PC-3 (cell line): ENCODE measurements around the gene RAB6D. TPM values are rescaled to one million over a fixed set of nuclear protein-coding genes. Genes with fewer than 3 reads are reported as not detected.
"Not testable (repeated sequence)": the region's sequence is repeated elsewhere in the genome, so short reads cannot be mapped to it uniquely, and the experiment has no call there.

ENCODE experiments used
- ATAC-seq: fragments of 200-7000 bp; cut with Tn5 transposase; 2 replicates; pipeline ENCODE4 v1.9.1; 2020; ENCODE audit warnings: mild to moderate bottlenecking, moderate library complexity
- BruUV-seq: library from RNA; stranded (reverse); fragments of 400-500 nt; replicated peaks from 2 replicates; lab custom pipeline; 2021; lab: Mats Ljungman, UMichigan
- CTCF ChIA-PET: fragments of 300-600 bp; sonication (Branson Sonifier 250); formaldehyde crosslinking; loops from one replicate; lab custom pipeline; 2022; ENCODE audit warnings: antibody characterized with exemption; lab: Charles Lee
- POLR2A ChIA-PET: fragments of 300-600 bp; sonication (Branson Sonifier 250); formaldehyde crosslinking; loops from one replicate; lab custom pipeline; 2022; ENCODE audit warnings: antibody characterized with exemption; ENCODE audit not compliant: unreplicated experiment; lab: Charles Lee
- DNase-seq: peaks from one replicate; pipeline ENCODE4 v3.0.0-alpha.2; 2015
- H2AFZ ChIP-seq: fragments of 300-600 bp; sonication (generic); 2 replicates; pipeline ENCODE4 v1.6.0; 2016; ENCODE audit warnings: antibody characterized with exemption, low read length
- H3F3A ChIP-seq: fragments of 300-600 bp; sonication (generic); one replicate; pipeline ENCODE4 v1.6.0; 2017; ENCODE audit warnings: antibody characterized with exemption, low read length, control low read depth, mild to moderate bottlenecking; ENCODE audit not compliant: unreplicated experiment
- H3K27ac ChIP-seq: fragments of 300-600 bp; sonication (generic); 2 replicates; pipeline ENCODE4 v1.5.1; 2016; ENCODE audit warnings: mild to moderate bottlenecking, low read length
- H3K27me3 ChIP-seq: fragments of 300-600 bp; sonication (generic); 2 replicates; pipeline ENCODE4 v1.6.1; 2016; ENCODE audit warnings: low read length, mixed read lengths
- H3K36me3 ChIP-seq: fragments of 300-600 bp; sonication (generic); 2 replicates; pipeline ENCODE4 v1.6.1; 2016; ENCODE audit warnings: low read depth, mixed run types, low read length, mixed read lengths
- H3K4me1 ChIP-seq: fragments of 300-600 bp; sonication (generic); 2 replicates; pipeline ENCODE4 v1.5.1; 2016; ENCODE audit warnings: low read length; ENCODE audit not compliant: insufficient read depth
- H3K4me2 ChIP-seq: fragments of 300-600 bp; sonication (generic); 2 replicates; pipeline ENCODE4 v1.6.0; 2016; ENCODE audit warnings: low read length
- H3K4me3 ChIP-seq: fragments of 300-600 bp; sonication (generic); 2 replicates; pipeline ENCODE4 v1.5.1; 2016; ENCODE audit warnings: mild to moderate bottlenecking, low read length, mixed read lengths
- H3K79me2 ChIP-seq: fragments of 300-600 bp; sonication (generic); 2 replicates; pipeline ENCODE4 v1.6.1; 2017; ENCODE audit warnings: low read length, mixed read lengths
- H3K9ac ChIP-seq: fragments of 300-600 bp; sonication (generic); 2 replicates; pipeline ENCODE4 v1.6.0; 2016; ENCODE audit warnings: mild to moderate bottlenecking, low read length
- H3K9me2 ChIP-seq: fragments of 300-600 bp; sonication (generic); replicated peaks from 2 replicates; pipeline ENCODE4 v1.6.1; 2016; ENCODE audit warnings: mixed run types, low read length, mixed read lengths
- H3K9me3 ChIP-seq: fragments of 300-600 bp; sonication (generic); 2 replicates; pipeline ENCODE4 v1.6.1; 2016; ENCODE audit warnings: low read length, mixed read lengths
- H4K20me1 ChIP-seq: fragments of 300-600 bp; sonication (generic); 2 replicates; pipeline ENCODE4 v1.6.1; 2016; ENCODE audit warnings: low read length, mixed read lengths
- intact Hi-C: fragments of 100-400 bp; cut with micrococcal nuclease; formaldehyde crosslinking; loops from 2 replicates; pipeline ENCODE4 v1.9.0; 2023
- total RNA-seq: library from RNA; depleted of rRNA; stranded (reverse); fragments of >200 nt; gene quantifications from 2 replicates; pipeline ENCODE4 v1.2.3, GENCODE V29; 2014; rRNA removed

Gene RAB6D
- total RNA-seq, 1 experiment from 2014 or later, result not detected

DNA sequence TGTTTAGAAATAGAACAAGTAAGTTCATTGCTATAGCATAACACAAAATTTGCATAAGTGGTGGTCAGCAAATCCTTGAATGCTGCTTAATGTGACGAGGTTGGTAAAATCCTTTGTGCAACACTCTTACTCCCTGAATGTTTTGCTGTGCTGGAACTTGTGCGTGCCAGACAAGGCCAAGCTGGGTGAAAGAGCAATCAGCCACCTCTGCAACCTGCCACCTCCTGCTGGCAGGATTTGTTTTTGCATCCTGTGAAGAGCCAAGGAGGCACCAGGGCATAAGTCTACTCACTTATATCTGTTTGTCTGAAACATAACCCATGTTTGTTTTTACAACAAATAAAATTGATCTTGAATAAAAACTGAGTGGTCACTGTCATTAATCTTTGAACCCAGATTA, 53.0 kb downstream of the RAB6D start:
- H3K9ac ChIP-seq, ATAC-seq, intact Hi-C loops, H3K36me3 ChIP-seq, H3K4me1 ChIP-seq, H3K27ac ChIP-seq, DNase-seq, BruUV-seq, POLR2A ChIA-PET, H3K4me2 ChIP-seq, H3K27me3 ChIP-seq, CTCF ChIA-PET, H3K4me3 ChIP-seq, H3K9me2 ChIP-seq, H3K79me2 ChIP-seq, H4K20me1 ChIP-seq, H2AFZ ChIP-seq, H3F3A ChIP-seq, H3K9me3 ChIP-seq: not testable (repeated sequence)

Other genes with a start within 250 kb of the RAB6D start
- gene POTEE, start 154.6 kb downstream of the RAB6D start, total RNA-seq, result 0.58 TPM in 1 of 2 replicates, not detected in the other
- gene TUBA3D, start 112.0 kb upstream of the RAB6D start, total RNA-seq, result not detected in 2 replicates
- 202 and 223 TPM in 2 replicates for gene MZT2A, start 128.2 kb upstream of the RAB6D start, total RNA-seq
- 6.5 and 13.7 TPM in 2 replicates for gene CCDC74A, start 163.7 kb upstream of the RAB6D start, total RNA-seq